NCI-H526 (cell line): ENCODE results near the gene SPINT4.
A peak's percentile ranks its signal among the peaks of the same experiment; 100 is the strongest.

Experiments used
- DNase-seq, 2 experiments: peaks; one replicate each; lab custom pipeline; 2025; lab: John Stamatoyannopoulos, UW

The SPINT4 gene

GRCh38 chr20:45765307-45765875 is 43.2 kb downstream of the SPINT4 start:
- DNase-seq: no peak

DNA sequence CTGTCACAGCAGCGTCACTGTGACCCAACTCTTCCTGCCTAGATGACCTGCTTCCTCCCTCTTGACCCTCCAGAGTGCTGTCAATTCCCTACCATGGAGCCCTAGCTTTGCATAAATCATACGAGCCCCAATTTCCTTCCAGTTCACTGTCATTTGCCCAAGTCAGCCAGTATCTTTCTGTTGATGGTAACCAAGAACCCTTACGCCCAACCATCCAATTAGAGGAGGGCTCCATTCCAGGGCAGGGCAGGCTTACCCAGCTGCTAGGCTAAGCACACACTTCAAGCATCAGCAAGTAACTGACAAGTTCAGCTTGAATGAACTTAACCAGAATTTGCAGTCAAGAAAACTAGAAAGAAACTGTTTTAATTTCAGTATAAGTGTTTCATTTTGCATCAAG is 43.8 kb downstream of the SPINT4 start:
- no peak for DNase-seq

DNA sequence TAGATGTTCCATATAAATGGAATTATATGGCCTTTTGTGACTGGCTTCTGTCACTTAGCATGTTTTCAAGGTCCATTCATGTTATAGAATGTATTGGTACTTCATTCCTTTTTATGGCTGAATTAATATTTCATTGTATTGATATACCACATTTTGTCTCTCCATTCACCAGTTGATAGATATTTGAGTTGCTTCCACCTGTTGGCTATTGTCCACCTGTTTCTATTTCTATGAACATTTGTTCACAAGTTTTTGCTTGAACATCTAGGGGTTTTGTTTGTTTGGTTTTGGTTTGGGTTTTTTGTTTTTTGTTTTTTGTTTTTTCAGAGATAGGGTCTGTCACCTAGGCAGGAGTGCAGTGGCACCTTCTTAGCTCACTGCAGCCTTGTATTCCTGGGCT is 46.3 kb downstream of the SPINT4 start:
- no peak for DNase-seq

DNA sequence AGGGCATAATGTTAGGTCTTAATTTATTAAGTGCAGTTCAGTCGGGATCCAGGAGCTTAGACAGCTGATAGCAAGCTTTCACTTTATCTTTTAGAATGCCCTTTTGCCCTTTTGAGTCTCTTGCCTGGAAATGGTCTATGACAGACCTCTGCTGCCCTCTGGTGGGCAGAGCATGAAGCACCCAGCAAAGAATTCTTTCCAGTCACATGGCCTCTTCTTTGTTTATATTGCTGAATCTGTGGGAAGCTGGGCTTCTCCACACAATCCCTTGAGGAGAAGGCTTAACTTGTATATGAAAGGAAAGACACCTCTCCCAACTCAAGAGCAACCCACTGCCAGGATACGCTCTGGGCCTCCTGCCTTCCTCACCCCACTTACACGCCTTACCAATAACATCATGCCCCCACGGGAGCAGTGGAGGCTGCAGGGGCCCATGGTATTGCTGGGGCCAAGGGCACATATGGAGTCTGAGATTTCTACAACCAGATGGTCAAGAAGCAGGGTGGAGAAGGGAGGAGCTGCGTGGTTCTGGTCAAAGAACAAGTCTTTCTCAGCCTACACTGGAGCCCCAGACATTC is 49.1 kb downstream of the SPINT4 start:
- peak; percentile 76 to 91 for DNase-seq

DNA sequence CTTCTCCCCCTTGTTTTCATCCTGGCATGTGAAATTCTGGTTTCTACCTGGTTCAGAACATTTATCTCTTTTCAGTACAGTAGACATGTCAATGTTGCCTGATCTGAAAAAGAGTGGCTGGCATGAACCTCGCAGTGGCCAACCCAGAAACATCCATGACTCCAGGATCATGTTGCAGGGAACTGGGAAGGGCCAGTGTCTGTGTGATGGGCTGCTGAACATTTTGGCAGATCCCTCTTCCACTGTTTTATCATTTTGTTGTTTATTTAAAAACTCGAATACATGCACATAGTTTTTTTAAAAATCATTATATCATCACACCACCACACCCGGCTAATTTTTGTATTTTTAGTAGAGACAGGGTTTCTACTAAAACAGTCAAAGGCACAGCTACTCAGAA is 50.5 kb downstream of the SPINT4 start:
- no peak for DNase-seq

DNA sequence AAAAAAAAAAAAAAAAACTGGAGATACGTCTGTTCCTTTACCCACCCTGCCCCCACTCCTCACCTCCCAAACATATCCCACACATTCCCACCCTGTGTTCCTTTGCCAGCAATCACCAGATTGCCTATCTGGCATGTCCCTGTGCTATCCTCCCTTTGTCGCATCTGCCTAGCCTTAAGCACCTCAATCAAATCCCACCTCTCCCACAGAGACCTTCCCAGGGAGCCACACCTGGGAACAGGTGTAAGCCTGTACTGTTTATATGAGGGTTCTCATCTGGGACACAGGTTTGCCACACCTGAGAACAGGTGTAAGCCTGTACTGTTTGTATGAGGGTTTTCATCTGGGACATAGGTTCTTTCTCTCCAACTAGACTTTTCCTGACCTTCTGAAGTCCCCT is 52.8 kb downstream of the SPINT4 start:
- DNase-seq: no peak

- DNase-seq: no peak
Measured at GRCh38 chr20:45775411-45775810, 53.3 kb downstream of the SPINT4 start.
